Limb (tissue), 2 donors: ENCODE measurements around the gene BIN1.

Experiments
- DNase-seq, 2 donors: peaks; one replicate each; pipeline ENCODE4 v3.0.0-alpha.2; 2016; ENCODE audit errors: extremely low spot score in 2 of 2

Gene BIN1

GRCh38 chr2:127058246-127058953, 48.6 kb downstream of the BIN1 start:
- no peak for DNase-seq

DNA sequence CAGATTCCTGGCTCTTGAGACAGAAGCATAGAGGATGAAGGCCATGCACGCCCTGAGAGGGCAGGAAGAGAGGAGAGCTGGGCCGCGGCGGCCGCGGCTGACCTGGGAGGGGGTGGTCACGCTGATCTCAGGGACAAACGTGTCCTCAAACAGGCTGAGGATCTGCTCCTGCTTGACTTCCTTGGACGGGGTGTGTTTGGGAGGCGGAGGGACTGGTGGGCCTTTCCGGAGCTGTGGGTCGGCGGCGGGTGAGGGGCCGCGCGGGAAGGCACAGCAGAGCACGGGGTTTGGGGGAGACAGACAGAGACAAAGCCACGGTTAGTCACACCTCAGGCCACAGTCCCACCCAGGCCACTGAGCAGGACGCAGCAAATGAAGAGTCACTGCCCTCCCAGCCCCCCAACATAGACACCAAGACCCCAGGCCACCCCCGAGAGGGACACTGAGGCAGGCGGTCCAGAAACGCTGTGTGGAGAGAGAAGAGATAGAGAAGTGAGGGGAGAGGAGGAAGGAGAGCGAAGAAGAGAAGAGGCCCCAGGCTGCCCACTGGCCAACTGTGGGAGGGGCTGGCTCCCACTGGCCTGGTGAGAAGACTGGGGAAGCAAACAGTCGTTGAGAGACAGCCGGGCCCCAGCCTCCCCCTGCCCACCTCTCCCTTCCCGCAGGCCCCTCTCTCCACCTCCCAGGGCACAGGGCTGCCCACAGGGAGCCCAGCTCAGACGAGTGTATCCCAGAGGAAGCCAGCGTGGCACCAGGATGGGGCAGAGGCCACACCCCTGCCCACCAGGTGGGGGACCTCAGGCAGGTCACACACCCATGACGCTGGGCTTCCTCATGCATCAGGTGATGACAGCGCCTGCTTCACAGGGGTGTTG, 49.3 kb downstream of the BIN1 start:
- DNase-seq: no peak

- no peak for DNase-seq
These were observed 50.2 kb downstream of the BIN1 start for GRCh38 chr2:127056631-127057370.

DNA sequence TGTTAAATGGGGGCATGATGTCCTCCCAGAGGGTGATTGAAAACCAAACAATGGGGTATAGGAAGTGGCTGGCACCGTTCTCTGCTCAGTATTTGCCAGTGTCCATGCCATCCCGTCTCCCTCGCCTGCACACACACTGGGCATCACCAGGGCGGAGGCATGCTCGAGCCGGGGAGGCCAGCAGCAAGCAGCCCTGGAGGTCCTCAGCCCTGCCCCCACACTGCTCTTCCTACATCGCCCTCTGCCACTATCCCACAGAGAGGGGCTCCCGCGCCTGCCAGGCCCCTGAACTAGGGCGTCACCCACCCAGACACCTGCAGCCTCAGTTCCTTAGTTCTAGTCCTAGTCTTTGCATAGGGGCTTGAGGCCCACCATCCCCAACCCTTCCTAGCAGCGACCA, 50.9 kb downstream of the BIN1 start:
- DNase-seq: no peak

GRCh38 chr2:127055786-127056076, 51.2 kb downstream of the BIN1 start:
- DNase-seq: no peak

- DNase-seq: no peak
These were observed 51.8 kb downstream of the BIN1 start for GRCh38 chr2:127054996-127055785.

- DNase-seq: no peak
These were observed 52.4 kb downstream of the BIN1 start for GRCh38 chr2:127054604-127054930.

- no peak for DNase-seq
These were observed 53.0 kb downstream of the BIN1 start for GRCh38 chr2:127053731-127054603.

DNA sequence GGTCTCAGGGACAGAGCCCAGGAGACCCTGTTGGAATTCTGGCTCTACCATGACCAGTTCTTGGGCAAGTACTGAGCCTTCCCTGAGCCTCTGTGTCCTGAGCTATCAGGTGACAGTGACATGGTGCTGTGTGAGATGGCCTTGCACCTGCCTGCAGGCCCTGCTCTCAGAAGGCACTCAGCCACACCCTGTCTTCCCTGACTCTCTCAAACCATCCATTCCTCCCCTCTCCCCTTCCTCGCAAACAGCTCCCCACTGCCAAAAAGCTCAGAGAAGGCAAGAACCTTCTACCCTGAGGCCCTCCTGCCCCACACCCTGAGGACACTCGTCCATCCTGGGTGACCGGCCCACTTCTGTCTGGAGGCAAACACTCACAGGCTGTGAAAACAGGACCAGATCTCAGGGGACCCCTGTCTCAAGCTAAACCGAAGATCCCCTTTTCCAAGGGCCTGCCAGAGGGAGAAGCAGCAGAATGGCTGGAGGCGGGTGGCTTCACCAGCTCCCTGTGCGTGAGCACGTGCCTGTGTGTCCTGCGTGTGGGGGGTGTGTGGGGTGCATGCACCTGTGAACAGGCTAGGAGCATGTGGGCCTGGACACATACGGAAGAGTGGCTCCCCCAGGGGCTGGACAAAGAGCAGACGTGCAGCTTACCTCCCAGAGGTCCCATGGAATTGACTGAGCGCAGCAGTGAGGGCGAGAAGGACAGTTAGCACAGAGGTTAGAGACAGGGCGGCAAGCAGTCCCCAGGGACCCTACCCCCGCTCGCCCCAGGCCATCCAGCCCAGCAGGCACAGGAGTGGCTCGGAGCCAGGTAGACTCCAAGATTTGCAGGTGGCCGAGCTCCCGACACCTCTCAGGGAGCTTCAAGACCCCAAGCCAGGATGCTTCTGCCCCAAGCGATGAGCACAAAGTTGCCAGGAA, 53.9 kb downstream of the BIN1 start:
- peak in 1 of 2 donors; percentile 29 for DNase-seq

- peak in 1 of 2 donors; percentile 32 for DNase-seq
These were observed 54.7 kb downstream of the BIN1 start for GRCh38 chr2:127052057-127052770.

GRCh38 chr2:127051116-127052056, 55.6 kb downstream of the BIN1 start:
- peak in 1 of 2 donors; percentile 39 for DNase-seq

DNA sequence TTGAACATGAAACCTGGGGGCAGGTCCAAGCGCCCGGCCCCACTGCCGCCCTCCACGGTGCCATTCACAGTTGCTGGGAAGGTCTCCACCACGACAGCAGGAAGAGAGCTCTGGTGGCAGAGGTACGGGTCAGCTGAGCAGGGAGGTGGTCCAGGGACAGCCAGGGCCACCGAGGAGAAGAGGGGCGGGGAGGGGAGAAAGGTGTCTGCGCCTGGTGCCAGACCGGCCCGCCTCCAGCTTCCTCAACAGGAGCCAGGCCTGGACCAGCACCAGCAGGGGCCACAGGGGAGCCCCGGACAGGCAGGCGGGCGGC, 56.2 kb downstream of the BIN1 start:
- DNase-seq: no peak

DNA sequence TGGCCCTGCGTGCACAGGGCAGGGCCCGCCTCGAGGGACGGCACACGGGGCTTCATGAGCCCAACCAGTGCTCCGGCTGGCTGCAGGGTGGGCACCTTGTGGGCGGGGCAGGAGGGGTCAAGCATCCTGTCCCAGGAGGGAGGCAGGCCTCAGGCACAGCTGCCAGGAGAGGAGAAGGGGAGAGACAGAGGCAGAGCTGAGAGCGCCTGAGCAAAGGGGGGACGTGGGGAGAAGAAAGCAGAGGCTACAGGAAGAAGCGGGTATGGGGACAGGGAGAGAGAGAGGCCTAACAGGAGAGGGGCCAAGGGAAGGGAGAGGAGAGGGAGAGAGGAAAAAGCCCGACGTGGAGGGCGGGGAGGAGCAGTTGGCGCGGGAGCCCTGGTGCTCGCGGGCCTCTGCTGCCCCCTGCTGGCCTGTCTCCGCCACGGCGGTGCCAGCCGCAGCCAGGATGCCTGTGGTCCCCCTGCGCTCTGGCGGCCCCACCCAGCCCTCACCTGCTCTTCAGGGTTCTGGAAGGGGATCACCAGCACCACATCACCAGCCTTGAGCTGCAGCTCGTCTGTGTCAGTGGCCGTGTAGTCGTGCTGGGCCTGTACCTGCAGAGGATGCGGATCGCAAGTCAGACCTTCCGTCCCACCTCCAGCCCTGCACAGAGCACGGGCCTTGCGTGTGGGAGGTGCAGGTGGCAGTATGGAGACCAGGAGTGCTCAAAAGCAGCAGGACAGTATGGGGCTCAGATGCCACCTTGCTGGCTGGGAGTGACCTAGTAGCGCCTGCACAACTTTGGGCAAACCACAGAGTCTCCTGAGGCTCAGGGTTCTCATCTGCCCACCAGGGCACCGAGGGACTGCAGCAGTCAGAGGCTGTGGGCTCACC, 56.8 kb downstream of the BIN1 start:
- peak; percentile 89 for DNase-seq

- DNase-seq: peak in 1 of 2 donors; percentile 42
These were observed 57.7 kb downstream of the BIN1 start for GRCh38 chr2:127048969-127049897.

GRCh38 chr2:127048618-127048935, 58.4 kb downstream of the BIN1 start:
- DNase-seq: no peak
